A549 (cell line): Measurements from ENCODE around the gene HNRNPR. TPM values are rescaled to one million over a fixed set of nuclear protein-coding genes. Genes with fewer than 3 reads are reported as not detected.

ENCODE experiments used
- ATAC-seq, 2 experiments: fragments of 200-7000 bp in 1 of 2; fragments of >200 bp in 1 of 2; cut with Nextera tagmentation in 1 of 2; cut with Tn5 transposase in 1 of 2; 3 replicates each; pipeline versions ENCODE4 v1.8.0 to v1.9.1; 2018 to 2020; ENCODE audit warnings: mild to moderate bottlenecking in 1 of 2, moderate library complexity in 1 of 2
- CTCF ChIA-PET: fragments of 300-600 bp; sonication (Branson Sonifier 250); formaldehyde crosslinking; extraction: SDS; loops from one replicate; lab custom pipeline; 2021; ENCODE audit warnings: antibody characterized with exemption, inconsistent platforms; lab: Yijun Ruan, JAX
- POLR2A ChIA-PET: fragments of 350-600 bp; formaldehyde crosslinking; extraction: SDS; loops from one replicate; lab custom pipeline; 2021; ENCODE audit warnings: antibody characterized with exemption, inconsistent platforms; lab: Yijun Ruan, JAX
- DNase-seq, 2 experiments: peaks; one replicate each; pipeline versions ENCODE4 v3.0.0 to v3.0.0-alpha.2; 2011 to 2016; ENCODE audit warnings: low read depth in 1 of 2, low spot score in 1 of 2
- FAIRE-seq: peaks from 2 replicates; lab custom pipeline; 2011; peaks lifted over from hg19 to GRCh38; lab: Jason Lieb, UNC
- H3K27ac ChIP-seq, 2 experiments: fragments of >200 bp; sonication (Bioruptor Twin); formaldehyde crosslinking; 3 replicates each; pipeline ENCODE4 v1.5.1; 2016 to 2017
- H3K4me1 ChIP-seq: fragments of >200 bp; sonication (Bioruptor Twin); formaldehyde crosslinking; 3 replicates; pipeline ENCODE4 v1.6.1; 2016
- H3K4me2 ChIP-seq: fragments of >200 bp; sonication (Bioruptor Twin); formaldehyde crosslinking; 3 replicates; pipeline ENCODE4 v1.6.1; 2016
- H3K4me3 ChIP-seq: fragments of >200 bp; sonication (Bioruptor Twin); formaldehyde crosslinking; 3 replicates; pipeline ENCODE4 v1.5.1; 2016
- H3K9me3 ChIP-seq: fragments of >200 bp; sonication (Bioruptor Twin); formaldehyde crosslinking; 3 replicates; pipeline ENCODE4 v1.6.1; 2016
- BCL3 ChIP-seq: fragments of >200 bp; sonication (Bioruptor Twin); formaldehyde crosslinking; IDR thresholded peaks from 3 replicates; pipeline ENCODE4 v1.6.1; 2016
- CBX8 ChIP-seq: fragments of 200-600 bp; sonication (generic); IDR thresholded peaks from 2 replicates; pipeline ENCODE4 v1.6.1; 2016
- CEBPB ChIP-seq, 2 experiments: fragments of >200 bp in 1 of 2; sonication (Bioruptor Twin) in 1 of 2; formaldehyde crosslinking in 1 of 2; IDR thresholded peaks; 2 replicates each; pipeline ENCODE4 v1.6.1; 2012 to 2016
- CHD2 ChIP-seq: fragments of 150-350 bp; IDR thresholded peaks from 2 replicates; pipeline ENCODE4 v1.6.1; 2014; ENCODE audit warnings: low read length; ENCODE audit not compliant: partially characterized antibody
- CHD4 ChIP-seq: fragments of 200-600 bp; sonication (generic); IDR thresholded peaks from 2 replicates; pipeline ENCODE4 v1.6.1; 2016; ENCODE audit warnings: antibody characterized with exemption, mild to moderate bottlenecking, borderline replicate concordance
- FOSL2 ChIP-seq, 2 experiments: fragments of 450-650 bp in 1 of 2; fragments of >200 bp in 1 of 2; sonication (Bioruptor Twin) in 1 of 2; formaldehyde crosslinking; IDR thresholded peaks; 2 replicates each; pipeline versions ENCODE4 v1.5.0 to v1.6.1; 2016 to 2020; ENCODE audit warnings: mild to moderate bottlenecking in 1 of 2, moderate library complexity in 1 of 2
- HDAC2 ChIP-seq: fragments of 200-600 bp; sonication (generic); IDR thresholded peaks from 2 replicates; pipeline ENCODE4 v1.6.1; 2016
- HES2 ChIP-seq: fragments of >200 bp; sonication (Bioruptor Twin); formaldehyde crosslinking; IDR thresholded peaks from 2 replicates; pipeline ENCODE4 v1.6.1; 2016
- HEYL ChIP-seq: fragments of 250-450 bp; sonication (Bioruptor Pico); IDR thresholded peaks from 2 replicates; pipeline ENCODE4 v1.8.0; 2021; ENCODE audit warnings: mild to moderate bottlenecking, moderate library complexity
- HOXB13 ChIP-seq: fragments of 250-450 bp; sonication (Bioruptor Pico); IDR thresholded peaks from 2 replicates; pipeline ENCODE4 v1.5.0; 2020; ENCODE audit warnings: low read depth, mild to moderate bottlenecking, moderate library complexity
- HOXB5 ChIP-seq: fragments of 250-450 bp; sonication (Bioruptor Pico); IDR thresholded peaks from 2 replicates; pipeline ENCODE4 v1.5.0; 2020; ENCODE audit warnings: mild to moderate bottlenecking, moderate library complexity
- JUN ChIP-seq, 2 experiments: fragments of >200 bp; sonication (Bioruptor Twin); formaldehyde crosslinking; IDR thresholded peaks; 2 replicates in 1 of 2; 3 replicates in 1 of 2; pipeline ENCODE4 v1.6.1; 2016 to 2017
- JUNB ChIP-seq: fragments of >200 bp; sonication (Bioruptor Twin); formaldehyde crosslinking; IDR thresholded peaks from 2 replicates; pipeline ENCODE4 v1.6.1; 2016
- KDM1A ChIP-seq: fragments of 200-600 bp; sonication (generic); IDR thresholded peaks from 2 replicates; pipeline ENCODE4 v1.6.1; 2016; ENCODE audit warnings: low read depth, mild to moderate bottlenecking
- KDM5A ChIP-seq: fragments of 200-600 bp; sonication (generic); IDR thresholded peaks from 2 replicates; pipeline ENCODE4 v1.6.1; 2016; ENCODE audit warnings: antibody characterized with exemption, mild to moderate bottlenecking
- NFE2L2 ChIP-seq: fragments of 150-350 bp; conservative IDR thresholded peaks from 2 replicates; pipeline ENCODE4 v1.6.1; 2014; ENCODE audit warnings: low read length
- NR3C1 ChIP-seq: fragments of >200 bp; sonication (Bioruptor Twin); formaldehyde crosslinking; IDR thresholded peaks from 3 replicates; pipeline ENCODE4 v1.6.1; 2017
- PBX3 ChIP-seq: IDR thresholded peaks from 2 replicates; pipeline ENCODE4 v1.6.1; 2012
- PHF8 ChIP-seq: fragments of 200-600 bp; sonication (generic); IDR thresholded peaks from 2 replicates; pipeline ENCODE4 v1.6.1; 2016; ENCODE audit warnings: low read depth, mild to moderate bottlenecking, antibody characterized with exemption, moderate library complexity, borderline replicate concordance
- POLR2A ChIP-seq: IDR thresholded peaks from 2 replicates; pipeline ENCODE4 v1.6.1; 2012; ENCODE audit warnings: mild to moderate bottlenecking, low read length
- RNF2 ChIP-seq: fragments of 200-600 bp; sonication (generic); IDR thresholded peaks from 2 replicates; pipeline ENCODE4 v1.6.1; 2016; ENCODE audit warnings: low read depth, mild to moderate bottlenecking, antibody characterized with exemption, moderate library complexity, borderline replicate concordance
- SMC3 ChIP-seq: fragments of >200 bp; sonication (Bioruptor Twin); formaldehyde crosslinking; IDR thresholded peaks from 3 replicates; pipeline ENCODE4 v1.6.1; 2018; ENCODE audit warnings: inconsistent platforms
- TFCP2L1 ChIP-seq: fragments of 250-450 bp; sonication (Bioruptor Pico); IDR thresholded peaks from 2 replicates; pipeline ENCODE4 v1.5.0; 2021; ENCODE audit warnings: mild to moderate bottlenecking
- TP53 ChIP-seq: fragments of 250-450 bp; sonication (Bioruptor Pico); IDR thresholded peaks from 2 replicates; pipeline ENCODE4 v1.5.0; 2021; ENCODE audit warnings: mild to moderate bottlenecking, moderate library complexity
- ZNF302 ChIP-seq: fragments of 250-450 bp; sonication (Bioruptor Pico); IDR thresholded peaks from 2 replicates; pipeline ENCODE4 v1.9.0; 2021; ENCODE audit warnings: inconsistent platforms, mild to moderate bottlenecking, moderate library complexity
- WGBS: methylation state at CpG from one replicate; pipeline ENCODE4 v1.1.6; 2017; ENCODE audit errors: missing lambda C conversion rate; 5-methylcytosine and 5-hydroxymethylcytosine counted together
- polyA plus RNA-seq, 4 experiments: library from polyadenylated mRNA; depleted of rRNA in 3 of 4; stranded (reverse); fragments of >200 nt; fragmentation: RNase III in 1 of 4; extraction: RNeasy Plus Mini Kit Qiagen cat#74134 plus additional on column Dnase treatment in 1 of 4; gene quantifications; 2 replicates in 3 of 4; 3 replicates in 1 of 4; pipeline ENCODE4 v1.2.3, GENCODE V29; 2011 to 2017

The HNRNPR gene
- polyA plus RNA-seq, 2 of the 4 experiments (the other 2 are of a cell fraction), result 237 to 281 TPM

- POLR2A ChIA-PET, result no interaction called here
- TF ChIP-seq RNF2 (no peak), HOXB13 (CRISPR knock-in tag) (no peak), HOXB5 (CRISPR knock-in tag) (no peak), CHD2 (no peak), SMC3 (no peak), PHF8 (no peak), CHD4 (no peak), NR3C1 (no peak), CBX8 (no peak), HEYL (CRISPR knock-in tag) (no peak), BCL3 (no peak), ZNF302 (CRISPR knock-in tag) (no peak), JUN (IDR thresholded peaks at IDR 0.05) (no peak), TFCP2L1 (CRISPR knock-in tag) (no peak), TP53 (no peak)
- FAIRE-seq, result no peak
Observed at GRCh38 chr1:23354245-23354644, 10.2 kb upstream of the HNRNPR start.

GRCh38 chr1:23352096-23352695 lies 8.1 kb upstream of the HNRNPR start:
- FAIRE-seq (no peak), DNase-seq (no peak), ATAC-seq (no peak)
- Histone ChIP-seq H3K4me2 (no peak overlapping the region), H3K4me3 (no peak overlapping the region), H3K27ac (no peak overlapping the region), H3K4me1 (no peaks in the 10 kb centered on the region), H3K9me3 (0 out of 3 replicates have a peak, but pooled peaks cover 9% of the 10 kb centered on the region)
- ChIA-PET CTCF (interaction anchor here (2.4 kb wide), 1 partner anchor 52 kb away, joined by 11 read pairs; no protein-coding TSS in a partner anchor), POLR2A (no interaction called here)
- TF ChIP-seq POLR2A (no peak), HES2 (no peak), HOXB5 (CRISPR knock-in tag) (no peak), KDM1A (no peak), FOSL2 (IDR thresholded peaks at IDR 0.05) (no peak), FOSL2 (CRISPR knock-in tag; IDR thresholded peaks at IDR 0.05) (no peak), HDAC2 (no peak), HOXB13 (CRISPR knock-in tag) (no peak), TP53 (no peak), JUN (IDR thresholded peaks at IDR 0.05) (no peak), CEBPB (IDR thresholded peaks at IDR 0.05) (no peak), NFE2L2 (no peak), KDM5A (no peak)
- WGBS, result 100% methylated on average over 1 of the region's 1 CpG

More at GRCh38 chr1:23354245-23354644, 10.2 kb upstream of the HNRNPR start:
- H3K9me3 ChIP-seq, result peaks cover 26% of the 10 kb centered on the region
- H3K4me3 ChIP-seq, result no peak overlapping the region
- H3K4me1 ChIP-seq, result no peaks in the 10 kb centered on the region
- no peak overlapping the region for H3K4me2 ChIP-seq
- no peak overlapping the region for H3K27ac ChIP-seq
- DNase-seq (no peak), ATAC-seq (no peak)
- WGBS, result 87% methylated on average over 3 of the region's 3 CpGs
- CTCF ChIA-PET, result interaction anchor here (1.1 to 1.3 kb wide), 3 partner anchors 9 to 49 kb away, joined by 3 to 6 read pairs (median 4); no protein-coding TSS in a partner anchor

- Histone ChIP-seq H3K4me1 (peaks cover 14% of the 10 kb centered on the region), H3K4me2 (no peak overlapping the region), H3K4me3 (no peak overlapping the region), H3K27ac (peak overlapping the region in 1 of 2 experiments; percentile 100; a peak in 3 of 6 replicates), H3K9me3 (no peaks in the 10 kb centered on the region)
- ATAC-seq (no peak), FAIRE-seq (no peak), DNase-seq (no peak)
- ChIA-PET POLR2A (no interaction called here), CTCF (interaction anchor here (1.7 to 3.3 kb wide), 3 partner anchors 22 to 161 kb away, joined by 6 to 10 read pairs (median 9); no protein-coding TSS in a partner anchor)
- no peak for TF ChIP-seq JUNB
- no peak for TF ChIP-seq PBX3
- no peak for TF ChIP-seq HOXB13 (CRISPR knock-in tag)
- 91% methylated on average over 14 of the region's 14 CpGs for WGBS
Observed at GRCh38 chr1:23345920-23346319, 1.8 kb upstream of the HNRNPR start.
